Measurements from ENCODE around the gene ING2.

- no peak for TF ChIP-seq POLR2A (IDR thresholded peaks at IDR 0.05; ENCODE audit: low read depth, low read length)
- no peak for TF ChIP-seq POLR2AphosphoS5 (IDR thresholded peaks at IDR 0.05; ENCODE audit: low read depth, low read length)
Observed at GRCh38 chr4:183504930-183505610, at the start of gene ING2.
